HG02884 (cell line): Measurements from ENCODE around the gene SALL4.
"Not testable (repeated sequence)": the region's sequence is repeated elsewhere in the genome, so short reads cannot be mapped to it uniquely, and the experiment has no call there.

Experiments used
- ATAC-seq: cut with Tn5 transposase; IDR thresholded peaks from one replicate; pipeline ENCODE4 v1.9.1; 2021; ENCODE audit warnings: mild to moderate bottlenecking, moderate library complexity; ENCODE audit not compliant: unreplicated experiment

The SALL4 gene

GRCh38 chr20:51803148-51803854 lies 980 bp upstream of the SALL4 start:
- no peak for ATAC-seq

- no peak for ATAC-seq
These were observed 548 bp downstream of the SALL4 start for GRCh38 chr20:51801823-51802123.

DNA sequence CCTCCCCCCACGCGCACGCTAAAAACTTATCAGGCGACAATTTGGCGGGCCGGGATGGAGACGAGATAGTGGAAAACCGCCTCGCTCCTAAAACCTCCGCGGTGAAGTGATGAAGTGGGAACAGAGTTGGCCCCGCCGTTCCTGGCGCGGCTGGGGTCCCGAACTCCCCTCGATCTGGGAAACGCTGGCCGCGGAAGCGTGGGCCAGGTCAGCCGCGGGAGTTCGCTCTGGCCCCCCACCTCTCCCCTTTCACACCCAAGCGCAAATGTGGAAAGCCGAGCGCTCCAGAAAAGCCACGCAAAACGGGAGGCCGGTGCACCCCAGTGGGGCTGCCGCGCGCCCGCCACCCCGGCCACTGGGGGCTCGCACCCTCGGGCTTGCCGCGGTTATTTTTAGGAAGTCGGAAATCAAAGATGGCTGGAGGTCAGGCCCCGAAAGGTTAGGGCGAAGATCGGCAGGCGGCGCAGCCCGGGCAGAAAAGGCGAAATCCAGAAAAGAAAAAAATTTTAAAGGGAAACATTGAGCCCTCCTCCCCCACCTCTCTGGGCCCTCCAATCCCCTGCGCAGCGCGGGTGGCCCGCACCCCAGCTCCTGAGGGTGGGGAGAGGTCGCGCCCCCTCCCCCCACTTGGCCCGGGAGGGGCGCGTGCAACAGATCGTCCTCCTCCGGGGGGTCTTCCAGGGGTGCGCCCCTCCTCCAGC lies 1.0 kb downstream of the SALL4 start:
- no peak for ATAC-seq

DNA sequence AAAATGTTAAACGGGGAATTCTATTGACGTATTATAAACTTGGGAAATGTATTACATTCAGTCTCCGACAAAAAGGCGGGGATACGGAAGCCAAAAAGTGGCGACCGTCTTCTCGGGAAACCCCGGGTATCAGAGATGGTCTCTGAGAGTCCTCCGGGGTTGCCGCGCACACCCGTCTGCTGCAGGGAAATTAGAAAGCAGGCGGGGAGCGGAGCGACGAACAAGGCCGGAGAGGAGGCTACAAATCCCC lies 1.5 kb downstream of the SALL4 start:
- no peak for ATAC-seq

DNA sequence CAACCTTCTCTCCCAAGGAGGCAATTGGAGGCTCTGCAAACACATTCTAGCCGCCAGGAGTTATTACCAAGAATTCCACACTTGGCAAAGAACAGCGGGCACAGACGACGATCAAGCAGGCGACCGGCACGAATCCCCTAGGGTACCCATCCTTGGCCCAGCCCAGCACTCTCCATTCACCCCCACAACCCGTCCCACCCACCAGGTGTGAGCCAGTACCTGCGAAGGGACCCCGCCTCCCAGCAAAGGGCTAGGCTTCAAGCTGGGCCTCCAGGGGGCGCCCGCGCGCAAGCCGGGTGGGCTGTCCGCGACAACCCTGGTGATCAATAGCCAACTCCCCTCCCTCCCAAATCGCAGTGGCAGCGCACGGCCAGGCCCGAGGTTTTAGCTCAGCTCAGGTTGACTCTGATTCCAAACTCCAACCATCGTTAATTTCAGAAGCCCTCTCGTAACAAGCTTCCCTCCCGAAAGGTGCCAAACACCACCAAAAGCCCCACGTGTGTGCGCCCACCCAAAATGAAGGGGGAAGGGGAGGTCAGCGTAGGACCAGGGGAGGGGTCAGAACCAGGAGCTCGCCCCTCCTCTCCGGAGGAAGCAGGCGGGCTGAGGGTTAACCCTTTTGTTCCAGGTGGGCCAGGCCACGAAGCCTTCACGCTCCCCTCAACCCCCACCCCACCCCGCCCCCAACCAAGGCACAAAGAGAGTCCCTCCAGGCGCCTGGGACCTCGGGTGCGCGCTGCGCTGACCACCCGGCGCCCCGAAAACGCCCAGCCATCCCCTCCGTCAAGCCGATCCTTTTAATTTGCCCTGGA lies 2.1 kb downstream of the SALL4 start:
- no peak for ATAC-seq

DNA sequence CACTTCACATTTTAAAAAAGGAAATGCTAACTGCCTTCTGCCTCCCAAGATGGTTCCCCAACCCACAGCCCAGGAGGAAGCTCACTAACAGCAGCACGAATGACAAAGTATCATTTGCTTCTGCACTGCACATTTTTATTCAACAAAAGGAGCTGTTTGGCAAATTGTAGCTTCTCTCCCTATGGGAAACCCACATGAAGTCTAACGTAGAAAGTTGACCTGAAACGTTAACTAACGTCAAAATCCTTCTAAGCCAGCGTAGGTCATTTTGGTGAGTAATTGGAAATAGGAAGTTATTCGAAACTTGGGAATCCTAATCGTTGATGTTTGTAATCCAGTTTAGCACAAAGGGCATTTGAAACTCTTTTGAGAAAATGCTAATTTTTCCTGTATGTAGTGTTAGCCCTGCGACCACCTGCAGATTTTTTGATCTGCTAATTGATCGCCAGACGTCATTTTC lies 2.9 kb downstream of the SALL4 start:
- ATAC-seq, result no peak

DNA sequence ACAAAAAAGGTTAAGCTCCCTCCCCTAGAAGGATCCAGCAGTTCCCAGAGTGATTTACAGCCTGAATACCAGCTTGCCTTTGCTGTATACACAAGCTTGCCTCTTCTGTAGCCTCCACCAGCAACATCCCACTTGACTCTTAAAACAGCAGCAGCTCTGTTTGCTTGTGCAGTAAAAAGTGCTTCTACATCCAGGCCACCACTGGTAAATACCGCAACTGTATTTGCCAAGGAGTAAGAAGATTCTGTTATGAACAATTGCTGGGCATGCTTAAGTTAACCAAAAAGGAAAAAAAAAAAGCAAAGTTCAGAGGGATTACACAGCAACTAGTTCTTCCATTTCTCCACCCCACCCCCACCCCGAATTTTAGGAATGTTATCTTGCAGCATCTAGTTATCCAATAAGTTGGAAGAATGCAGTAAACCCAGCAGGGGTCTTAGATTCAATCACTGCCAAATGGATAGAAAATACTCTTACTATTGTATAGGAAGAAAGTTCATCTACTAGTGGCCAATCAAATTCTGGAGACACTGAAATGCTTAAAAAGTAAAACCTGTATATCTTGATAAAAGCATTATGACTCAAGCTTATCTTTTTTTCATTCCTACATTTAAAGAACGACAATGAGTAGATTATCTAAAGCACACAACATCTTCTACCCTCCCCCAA lies 4.8 kb downstream of the SALL4 start:
- no peak for ATAC-seq

DNA sequence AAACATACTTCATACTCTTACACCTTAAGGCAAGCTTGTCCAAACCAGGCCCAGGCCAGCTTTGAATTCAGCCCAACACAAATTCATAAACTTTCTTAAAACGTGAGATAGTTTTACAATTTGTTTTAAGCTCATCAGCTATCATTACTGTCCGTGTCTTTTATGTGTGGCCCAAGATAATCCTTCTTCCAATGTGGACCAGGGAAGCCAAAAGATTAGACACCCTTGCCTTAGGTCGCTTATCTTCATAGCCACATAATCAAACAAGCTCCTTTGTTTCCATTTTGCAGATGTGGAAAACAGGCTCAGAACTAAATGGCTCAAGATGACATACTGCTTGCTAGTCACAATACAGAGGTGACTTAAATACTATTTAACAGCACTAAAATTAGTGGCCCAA lies 6.0 kb downstream of the SALL4 start:
- no peak for ATAC-seq

GRCh38 chr20:51792960-51793359 lies 9.4 kb downstream of the SALL4 start:
- no peak for ATAC-seq

DNA sequence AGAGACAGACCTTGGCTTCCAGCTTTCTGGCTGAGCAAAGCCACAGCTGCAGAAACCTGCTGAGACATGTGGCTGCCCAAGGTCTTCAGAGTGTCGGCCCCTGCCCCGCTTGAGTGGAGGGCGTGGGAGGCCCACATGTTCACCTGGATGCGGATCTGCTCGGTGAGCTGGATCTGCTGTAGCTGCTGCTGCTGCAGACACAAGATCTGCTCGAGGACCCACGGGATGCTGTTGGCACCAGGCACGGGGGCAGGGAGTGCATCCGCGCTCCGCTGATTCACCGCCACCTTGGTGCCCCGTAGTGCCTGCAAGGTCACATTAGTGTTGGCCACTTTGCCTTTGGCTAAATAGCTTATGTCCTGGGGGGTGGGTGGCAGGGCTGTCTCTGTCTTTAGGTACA lies 10.7 kb downstream of the SALL4 start:
- no peak for ATAC-seq

DNA sequence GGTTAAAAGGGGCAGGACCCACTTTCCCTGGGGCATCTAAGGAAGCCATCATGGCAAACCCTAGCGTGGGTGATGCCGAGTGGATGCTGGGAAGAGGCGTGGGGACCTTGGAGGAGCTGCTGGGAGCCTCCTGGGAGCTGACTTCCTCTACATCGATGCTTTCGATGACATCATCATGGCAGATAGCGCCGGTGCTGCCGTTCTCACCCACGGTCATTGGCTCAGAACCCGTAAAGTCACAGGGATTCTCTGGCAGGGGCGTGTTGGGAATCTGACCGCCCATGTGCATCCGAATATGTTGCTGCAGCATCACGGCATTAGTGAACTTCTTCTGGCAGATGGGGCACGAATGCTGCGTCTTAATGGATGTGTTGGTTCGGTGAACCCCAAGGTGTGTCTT lies 12.1 kb downstream of the SALL4 start:
- no peak for ATAC-seq

GRCh38 chr20:51789434-51789833 lies 12.9 kb downstream of the SALL4 start:
- no peak for ATAC-seq

DNA sequence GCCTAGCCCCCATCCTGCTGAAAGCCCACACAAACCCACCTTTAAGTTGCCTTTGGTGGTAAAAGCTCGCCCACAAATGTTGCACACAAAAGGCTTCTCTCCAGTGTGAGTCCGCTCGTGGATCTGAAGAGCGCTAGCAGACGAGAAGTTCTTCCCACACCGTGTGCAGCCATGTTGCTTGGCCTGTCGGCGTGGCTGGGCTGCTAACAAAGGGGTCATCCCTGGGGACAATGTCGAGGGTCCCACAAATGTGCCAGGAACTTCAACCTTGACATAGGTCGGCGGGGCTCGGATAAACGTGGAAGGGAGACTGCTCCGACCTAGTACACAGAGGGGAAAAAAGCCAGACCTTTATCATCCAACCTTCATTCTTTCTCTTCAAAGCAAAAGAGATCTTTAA lies 13.5 kb downstream of the SALL4 start:
- ATAC-seq, result no peak

DNA sequence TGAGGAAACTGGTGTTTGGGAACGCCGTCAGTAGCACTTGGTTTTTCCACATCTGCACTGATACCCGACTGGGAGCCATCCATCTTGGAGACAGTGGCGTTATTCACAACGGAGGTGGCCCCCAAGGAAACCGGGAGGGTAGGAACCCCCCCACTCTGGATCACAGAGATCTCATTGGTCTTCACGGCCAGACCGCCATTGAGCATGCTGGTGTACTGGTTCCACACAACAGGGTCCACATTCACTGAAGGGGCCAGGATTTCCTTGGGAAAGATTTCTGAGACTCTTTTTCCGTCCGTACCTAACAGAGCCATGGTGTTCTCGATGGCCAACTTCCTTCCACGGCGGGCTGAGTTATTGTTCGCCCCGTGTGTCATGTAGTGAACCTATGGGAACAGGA lies 18.0 kb downstream of the SALL4 start:
- no peak for ATAC-seq

- ATAC-seq, result not testable (repeated sequence)
These were observed 24.0 kb downstream of the SALL4 start for GRCh38 chr20:51778229-51778759.

DNA sequence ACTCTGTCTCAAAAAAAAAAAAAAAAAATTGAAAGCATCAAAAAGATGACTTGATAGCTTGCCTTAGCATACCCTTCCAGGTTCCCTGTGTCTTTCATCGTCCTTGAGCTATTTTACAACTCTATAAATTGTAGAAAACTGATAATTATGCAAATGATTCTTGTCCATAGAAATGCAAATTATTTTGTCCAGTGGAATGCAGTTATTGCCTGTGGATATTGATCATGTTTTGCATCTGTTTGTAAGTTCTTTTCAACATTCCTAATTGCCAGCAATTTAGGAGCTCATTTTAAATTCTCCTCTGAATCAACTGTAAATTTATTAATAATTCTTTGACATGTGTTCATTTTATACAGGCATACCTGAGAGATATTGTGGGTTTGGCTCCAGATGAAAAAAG lies 27.1 kb downstream of the SALL4 start:
- no peak for ATAC-seq

DNA sequence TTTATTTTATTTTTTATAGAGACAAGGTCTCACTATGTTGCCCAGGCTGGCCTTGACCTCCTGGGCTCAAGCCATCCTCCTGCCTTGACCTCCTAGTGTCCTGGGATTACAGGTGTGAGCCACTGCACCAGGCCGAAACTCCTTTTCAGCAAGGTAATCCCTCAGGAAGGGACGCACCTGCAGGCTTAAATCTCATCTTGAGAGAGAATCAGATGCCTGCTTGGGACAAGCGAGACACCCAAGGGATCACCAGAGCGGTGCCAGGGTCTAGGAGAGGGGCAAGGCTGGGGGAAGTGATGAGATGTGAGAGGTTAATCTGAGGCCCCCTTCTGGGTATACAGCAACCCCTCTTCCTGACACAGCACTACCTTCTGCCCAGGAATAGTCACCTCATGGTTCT lies 30.1 kb downstream of the SALL4 start:
- ATAC-seq, result no peak

- ATAC-seq, result no peak
These were observed 32.2 kb downstream of the SALL4 start for GRCh38 chr20:51769976-51770615.

DNA sequence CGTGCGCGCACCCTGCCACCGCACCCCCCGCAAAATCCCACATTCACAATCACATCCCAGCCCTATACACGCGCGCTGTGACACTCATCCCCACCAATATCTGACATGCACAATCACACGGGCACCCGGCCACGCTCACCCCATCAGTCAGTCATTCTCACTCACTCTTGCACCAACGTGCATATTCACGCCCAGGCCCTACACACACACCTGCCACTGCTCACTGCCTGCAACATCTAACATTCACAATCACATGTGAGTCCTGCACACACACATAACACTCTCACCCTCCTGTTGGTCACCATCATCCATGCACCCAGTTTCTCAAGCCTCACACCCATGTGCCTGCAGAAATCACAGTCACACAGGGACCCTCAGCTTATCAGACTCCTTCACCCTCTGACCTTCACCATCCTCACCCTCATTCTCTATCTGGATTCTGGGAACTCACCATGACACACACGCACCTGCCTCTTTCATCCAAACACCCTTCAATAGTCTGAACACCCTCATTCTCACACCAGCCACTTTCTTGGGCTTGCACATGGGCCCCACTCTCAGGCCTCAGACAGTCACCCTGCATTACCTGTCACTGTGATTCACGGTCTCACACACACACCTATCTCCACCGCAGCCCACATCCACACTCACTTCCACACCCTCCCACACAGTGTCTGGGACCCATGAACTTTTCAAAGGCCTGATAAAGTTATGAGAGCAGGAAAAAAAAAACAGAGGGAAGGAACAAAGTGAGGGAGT lies 33.4 kb downstream of the SALL4 start:
- ATAC-seq, result no peak
